BLaER1 (cell line): ENCODE results near the gene TACR1.

Experiments used
- H3K27ac ChIP-seq: shearing (Covaris generic); formaldehyde crosslinking; 2 replicates; pipeline ENCODE4 v1.8.1; 2022
- H3K27me3 ChIP-seq: shearing (Covaris generic); formaldehyde crosslinking; 2 replicates; pipeline ENCODE4 v1.8.1; 2022
- H3K36me3 ChIP-seq: shearing (Covaris generic); formaldehyde crosslinking; 2 replicates; pipeline ENCODE4 v1.8.1; 2022
- H3K4me1 ChIP-seq: shearing (Covaris generic); formaldehyde crosslinking; 2 replicates; pipeline ENCODE4 v1.8.1; 2022
- H3K4me2 ChIP-seq: shearing (Covaris generic); formaldehyde crosslinking; 2 replicates; pipeline ENCODE4 v1.8.1; 2022
- H3K4me3 ChIP-seq: shearing (Covaris generic); formaldehyde crosslinking; 2 replicates; pipeline ENCODE4 v1.8.1; 2022
- H3K9ac ChIP-seq: shearing (Covaris generic); formaldehyde crosslinking; 2 replicates; pipeline ENCODE4 v1.8.1; 2022
- H3K9me3 ChIP-seq: shearing (Covaris generic); formaldehyde crosslinking; 2 replicates; pipeline ENCODE4 v1.8.1; 2022
- H4K20me1 ChIP-seq: shearing (Covaris generic); formaldehyde crosslinking; 2 replicates; pipeline ENCODE4 v1.8.1; 2022
- Cebpa-rat ChIP-seq: shearing (Covaris generic); IDR thresholded peaks from 2 replicates; pipeline ENCODE4 v1.8.1; 2022

Gene TACR1

GRCh38 chr2:75007819-75008218, 191.5 kb downstream of the TACR1 start:
- TF ChIP-seq Cebpa-rat, result no peak
- Histone ChIP-seq H3K36me3 (no peaks in the 10 kb centered on the region), H3K4me2 (no peak overlapping the region), H3K9me3 (no peaks in the 10 kb centered on the region), H3K4me3 (no peak overlapping the region), H3K4me1 (no peaks in the 10 kb centered on the region), H3K27ac (no peak overlapping the region), H4K20me1 (no peaks in the 10 kb centered on the region), H3K9ac (no peak overlapping the region), H3K27me3 (no peaks in the 10 kb centered on the region)

- no peak overlapping the region for H3K27ac ChIP-seq
- no peak overlapping the region for H3K4me3 ChIP-seq
- H3K9ac ChIP-seq, result no peak overlapping the region
- no peaks in the 10 kb centered on the region for H3K4me1 ChIP-seq
- no peak overlapping the region for H3K4me2 ChIP-seq
- H3K36me3 ChIP-seq, result no peaks in the 10 kb centered on the region
- no peaks in the 10 kb centered on the region for H3K9me3 ChIP-seq
- no peaks in the 10 kb centered on the region for H3K27me3 ChIP-seq
- no peaks in the 10 kb centered on the region for H4K20me1 ChIP-seq
- TF ChIP-seq Cebpa-rat, result no peak
Measured at GRCh38 chr2:75007061-75007460, 192.3 kb downstream of the TACR1 start.

- Histone ChIP-seq H3K4me2 (no peak overlapping the region), H3K4me1 (no peaks in the 10 kb centered on the region), H3K9me3 (no peaks in the 10 kb centered on the region), H4K20me1 (no peaks in the 10 kb centered on the region), H3K9ac (no peak overlapping the region), H3K36me3 (no peaks in the 10 kb centered on the region), H3K27ac (no peak overlapping the region), H3K4me3 (no peak overlapping the region), H3K27me3 (no peaks in the 10 kb centered on the region)
- TF ChIP-seq Cebpa-rat, result no peak
Measured at GRCh38 chr2:75006041-75006440, 193.3 kb downstream of the TACR1 start.

GRCh38 chr2:75003773-75004172, 195.5 kb downstream of the TACR1 start:
- H3K9ac ChIP-seq, result no peak overlapping the region
- H3K27ac ChIP-seq, result no peak overlapping the region
- H3K27me3 ChIP-seq, result no peaks in the 10 kb centered on the region
- H3K9me3 ChIP-seq, result peaks cover 4% of the 10 kb centered on the region; the same call in 1 of the 2 replicates
- TF ChIP-seq Cebpa-rat, result no peak
- no peak overlapping the region for H3K4me2 ChIP-seq
- H3K4me3 ChIP-seq, result no peak overlapping the region
- 0 out of 2 replicates have a peak, but pooled peaks cover 2% of the 10 kb centered on the region for H3K36me3 ChIP-seq
- no peaks in the 10 kb centered on the region for H4K20me1 ChIP-seq
- H3K4me1 ChIP-seq, result no peaks in the 10 kb centered on the region

- H3K36me3 ChIP-seq, result peaks cover 6% of the 10 kb centered on the region; the same call in 1 of the 2 replicates
- no peaks in the 10 kb centered on the region for H4K20me1 ChIP-seq
- peaks cover 9% of the 10 kb centered on the region for H3K9me3 ChIP-seq
- no peak overlapping the region for H3K27ac ChIP-seq
- H3K27me3 ChIP-seq, result no peaks in the 10 kb centered on the region
- H3K4me2 ChIP-seq, result no peak overlapping the region
- no peak for TF ChIP-seq Cebpa-rat
- H3K4me3 ChIP-seq, result no peak overlapping the region
- no peaks in the 10 kb centered on the region for H3K4me1 ChIP-seq
- H3K9ac ChIP-seq, result no peak overlapping the region
Measured at GRCh38 chr2:75003276-75003675, 196.0 kb downstream of the TACR1 start.

GRCh38 chr2:75002007-75002406, 197.3 kb downstream of the TACR1 start:
- Histone ChIP-seq H3K36me3 (peaks cover 6% of the 10 kb centered on the region; the same call in 1 of the 2 replicates), H4K20me1 (no peaks in the 10 kb centered on the region), H3K27me3 (no peaks in the 10 kb centered on the region), H3K4me2 (no peak overlapping the region), H3K9me3 (peaks cover 16% of the 10 kb centered on the region), H3K27ac (no peak overlapping the region), H3K4me1 (no peaks in the 10 kb centered on the region), H3K4me3 (no peak overlapping the region), H3K9ac (no peak overlapping the region)
- no peak for TF ChIP-seq Cebpa-rat

- Histone ChIP-seq H3K4me1 (no peaks in the 10 kb centered on the region), H4K20me1 (no peaks in the 10 kb centered on the region), H3K4me2 (no peak overlapping the region), H3K27me3 (no peaks in the 10 kb centered on the region), H3K9me3 (peaks cover 16% of the 10 kb centered on the region), H3K36me3 (peaks cover 6% of the 10 kb centered on the region; the same call in 1 of the 2 replicates), H3K27ac (no peak overlapping the region), H3K4me3 (no peak overlapping the region), H3K9ac (no peak overlapping the region)
- no peak for TF ChIP-seq Cebpa-rat
Measured at GRCh38 chr2:74999468-74999867, 199.9 kb downstream of the TACR1 start.
